ENCODE data around the gene NR1D2. TPM values are rescaled to one million over a fixed set of nuclear protein-coding genes. Genes with fewer than 3 reads are reported as not detected.

The NR1D2 gene
- total and polyA plus RNA-seq, 2 of the 13 experiments (the other 11 are each of a cell fraction or from before 2014, with no cell fraction given): 5.3 to 8.1 TPM

DNA sequence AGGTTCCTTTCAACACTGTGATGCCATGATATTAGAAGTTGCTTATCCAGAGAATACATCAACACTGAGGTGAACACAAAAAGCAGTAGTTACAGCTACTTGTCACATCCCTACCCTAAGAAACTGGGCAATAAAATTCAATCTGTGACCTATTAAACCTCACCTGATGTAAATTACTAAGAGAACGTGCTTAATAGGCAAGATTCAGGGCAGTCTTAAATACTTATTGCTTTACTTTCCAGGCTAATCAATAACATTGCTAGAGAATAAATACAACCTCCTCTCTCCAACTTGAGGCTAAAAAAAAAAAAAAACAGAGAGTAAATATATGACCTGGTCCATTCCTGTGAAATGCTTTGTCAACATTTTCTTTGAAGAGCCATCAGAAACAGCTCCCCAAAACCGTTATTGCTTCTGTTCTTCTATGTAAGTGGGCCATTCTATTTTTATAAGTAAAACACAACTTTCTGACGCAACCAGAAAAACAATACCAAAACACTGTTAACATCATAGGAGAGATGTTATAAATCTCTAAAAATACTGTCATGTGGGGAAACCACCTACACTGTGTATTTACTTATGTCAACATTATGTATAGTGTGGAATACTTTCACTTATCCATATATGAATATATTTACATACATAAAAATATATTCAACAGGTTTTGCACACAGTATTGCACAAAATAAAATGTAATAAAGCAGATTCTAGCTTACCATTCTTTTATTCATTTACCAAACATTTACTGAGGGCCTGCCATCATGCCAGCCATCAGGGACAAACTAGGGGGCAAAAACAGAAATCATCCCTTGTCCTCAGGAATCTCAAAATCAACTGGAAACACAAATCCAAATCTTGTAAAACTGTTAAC is 31.0 kb upstream of the NR1D2 start (continued):
- TF ChIP-seq, protein P1, sequence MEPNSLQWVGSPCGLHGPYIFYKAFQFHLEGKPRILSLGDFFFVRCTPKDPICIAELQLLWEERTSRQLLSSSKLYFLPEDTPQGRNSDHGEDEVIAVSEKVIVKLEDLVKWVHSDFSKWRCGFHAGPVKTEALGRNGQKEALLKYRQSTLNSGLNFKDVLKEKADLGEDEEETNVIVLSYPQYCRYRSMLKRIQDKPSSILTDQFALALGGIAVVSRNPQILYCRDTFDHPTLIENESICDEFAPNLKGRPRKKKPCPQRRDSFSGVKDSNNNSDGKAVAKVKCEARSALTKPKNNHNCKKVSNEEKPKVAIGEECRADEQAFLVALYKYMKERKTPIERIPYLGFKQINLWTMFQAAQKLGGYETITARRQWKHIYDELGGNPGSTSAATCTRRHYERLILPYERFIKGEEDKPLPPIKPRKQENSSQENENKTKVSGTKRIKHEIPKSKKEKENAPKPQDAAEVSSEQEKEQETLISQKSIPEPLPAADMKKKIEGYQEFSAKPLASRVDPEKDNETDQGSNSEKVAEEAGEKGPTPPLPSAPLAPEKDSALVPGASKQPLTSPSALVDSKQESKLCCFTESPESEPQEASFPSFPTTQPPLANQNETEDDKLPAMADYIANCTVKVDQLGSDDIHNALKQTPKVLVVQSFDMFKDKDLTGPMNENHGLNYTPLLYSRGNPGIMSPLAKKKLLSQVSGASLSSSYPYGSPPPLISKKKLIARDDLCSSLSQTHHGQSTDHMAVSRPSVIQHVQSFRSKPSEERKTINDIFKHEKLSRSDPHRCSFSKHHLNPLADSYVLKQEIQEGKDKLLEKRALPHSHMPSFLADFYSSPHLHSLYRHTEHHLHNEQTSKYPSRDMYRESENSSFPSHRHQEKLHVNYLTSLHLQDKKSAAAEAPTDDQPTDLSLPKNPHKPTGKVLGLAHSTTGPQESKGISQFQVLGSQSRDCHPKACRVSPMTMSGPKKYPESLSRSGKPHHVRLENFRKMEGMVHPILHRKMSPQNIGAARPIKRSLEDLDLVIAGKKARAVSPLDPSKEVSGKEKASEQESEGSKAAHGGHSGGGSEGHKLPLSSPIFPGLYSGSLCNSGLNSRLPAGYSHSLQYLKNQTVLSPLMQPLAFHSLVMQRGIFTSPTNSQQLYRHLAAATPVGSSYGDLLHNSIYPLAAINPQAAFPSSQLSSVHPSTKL (CRISPR knock-in tag; IDR thresholded peaks at IDR 0.05): 0 out of 2 replicates have a peak, but pooled peaks have one; percentile 27
- TF ChIP-seq RXRB (CRISPR knock-in tag; IDR thresholded peaks at IDR 0.05; ENCODE audit: borderline replicate concordance): 0 out of 2 replicates have a peak, but pooled peaks have one; percentile 14
- no peak for TF ChIP-seq ZSCAN22 (CRISPR knock-in tag; IDR thresholded peaks at IDR 0.05)
- no peak for TF ChIP-seq GABPA (IDR thresholded peaks at IDR 0.05; ENCODE audit: low read depth, low read length)
- TF ChIP-seq GABPA (CRISPR knock-in tag; IDR thresholded peaks at IDR 0.05; ENCODE audit: low read depth): no peak
- TF ChIP-seq CREM (IDR thresholded peaks at IDR 0.05): no peak
- TF ChIP-seq CREM (CRISPR knock-in tag; IDR thresholded peaks at IDR 0.05): no peak
- TF ChIP-seq GATAD2A (CRISPR knock-in tag; IDR thresholded peaks at IDR 0.05): peak; percentile 14; the same call in 1 of the 2 replicates
- TF ChIP-seq SETDB1 (CRISPR knock-in tag; IDR thresholded peaks at IDR 0.05; ENCODE audit: borderline replicate concordance): no peak

All from HepG2 (cell line).